ENCODE results near the gene ARMC9. TPM values are rescaled to one million over a fixed set of nuclear protein-coding genes. Genes with fewer than 3 reads are reported as not detected.

ARMC9 gene
- total RNA-seq, 1 experiment from 2014 or later: 3.3 TPM

DNA sequence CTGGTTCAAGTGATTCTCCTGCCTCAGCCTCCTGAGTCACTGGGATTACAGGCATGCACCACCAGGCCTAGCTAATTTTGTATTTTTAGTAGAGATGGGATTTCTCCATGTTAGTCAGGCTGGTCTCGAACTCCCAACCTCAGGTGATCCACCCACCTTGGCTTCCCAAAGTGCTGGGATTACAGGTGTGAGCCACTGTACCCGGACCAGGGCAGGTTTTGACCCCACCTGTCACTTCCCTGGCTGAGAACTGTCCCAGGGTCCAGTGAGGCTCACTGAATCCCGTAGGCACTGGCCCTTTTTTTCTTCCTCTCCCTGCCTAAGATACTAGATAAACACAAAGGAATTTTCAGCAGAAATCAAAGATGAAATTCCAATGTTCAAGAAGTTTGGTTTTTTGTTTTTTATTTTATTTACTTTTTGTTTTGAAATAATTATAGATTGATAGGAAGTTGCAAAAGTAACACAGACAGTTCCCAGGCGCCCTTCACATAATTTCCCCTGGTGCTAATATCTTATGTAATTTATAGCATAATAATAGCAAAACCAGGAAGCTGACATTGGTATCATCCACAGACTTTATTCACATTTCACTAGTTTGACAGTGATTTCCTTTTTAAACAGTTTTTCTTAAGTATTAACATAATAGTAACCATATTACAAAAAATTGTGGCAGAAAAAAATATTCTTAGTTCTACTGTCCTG lies 144.7 kb downstream of the ARMC9 start:
- Mint-ChIP-seq H3K27ac (ENCODE audit: unreplicated experiment) (no peak overlapping the region), H3K4me1 (ENCODE audit: low read depth, unreplicated experiment) (peaks cover 18% of the 10 kb centered on the region), H3K9me3 (ENCODE audit: unreplicated experiment) (no peaks in the 10 kb centered on the region), H3K27me3 (ENCODE audit: insufficient read depth, unreplicated experiment) (no peaks in the 10 kb centered on the region), H3K4me3 (ENCODE audit: unreplicated experiment) (no peak overlapping the region), H3K36me3 (ENCODE audit: insufficient read depth, unreplicated experiment) (peaks cover under 1% of the 10 kb centered on the region)
- Histone ChIP-seq H3K36me3 (ENCODE audit: control insufficient read depth, insufficient read depth, low read length) (no peaks in the 10 kb centered on the region), H3K4me3 (ENCODE audit: low read depth, low read length) (no peak overlapping the region), H3K4me1 (peaks cover 17% of the 10 kb centered on the region; the same call in 1 of the 2 replicates), H3K9me3 (no peaks in the 10 kb centered on the region), H3K27me3 (replicated peaks; ENCODE audit: control insufficient read depth, insufficient read depth, low read length) (no peaks in the 10 kb centered on the region)
- TF ChIP-seq, protein P1, sequence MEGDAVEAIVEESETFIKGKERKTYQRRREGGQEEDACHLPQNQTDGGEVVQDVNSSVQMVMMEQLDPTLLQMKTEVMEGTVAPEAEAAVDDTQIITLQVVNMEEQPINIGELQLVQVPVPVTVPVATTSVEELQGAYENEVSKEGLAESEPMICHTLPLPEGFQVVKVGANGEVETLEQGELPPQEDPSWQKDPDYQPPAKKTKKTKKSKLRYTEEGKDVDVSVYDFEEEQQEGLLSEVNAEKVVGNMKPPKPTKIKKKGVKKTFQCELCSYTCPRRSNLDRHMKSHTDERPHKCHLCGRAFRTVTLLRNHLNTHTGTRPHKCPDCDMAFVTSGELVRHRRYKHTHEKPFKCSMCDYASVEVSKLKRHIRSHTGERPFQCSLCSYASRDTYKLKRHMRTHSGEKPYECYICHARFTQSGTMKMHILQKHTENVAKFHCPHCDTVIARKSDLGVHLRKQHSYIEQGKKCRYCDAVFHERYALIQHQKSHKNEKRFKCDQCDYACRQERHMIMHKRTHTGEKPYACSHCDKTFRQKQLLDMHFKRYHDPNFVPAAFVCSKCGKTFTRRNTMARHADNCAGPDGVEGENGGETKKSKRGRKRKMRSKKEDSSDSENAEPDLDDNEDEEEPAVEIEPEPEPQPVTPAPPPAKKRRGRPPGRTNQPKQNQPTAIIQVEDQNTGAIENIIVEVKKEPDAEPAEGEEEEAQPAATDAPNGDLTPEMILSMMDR (IDR thresholded peaks at IDR 0.05; ENCODE audit: insufficient read depth in 1 of 2, low read depth in 1 of 2, low read length in 1 of 2, severe bottlenecking in 1 of 2, unreplicated experiment in 1 of 2): no peak
- CTCF ChIA-PET: no interaction called here
- no peak for DNase-seq
- BruUV-seq (replicated peaks): no TSS peak
- POLR2A ChIA-PET: no interaction called here
- intact Hi-C loops (cut with micrococcal nuclease; ENCODE audit: unreplicated experiment): no loop called here

- POLR2A ChIA-PET: no interaction called here
- TF ChIP-seq, protein P1 (IDR thresholded peaks at IDR 0.05; ENCODE audit: insufficient read depth in 1 of 2, low read depth in 1 of 2, low read length in 1 of 2, severe bottlenecking in 1 of 2, unreplicated experiment in 1 of 2): no peak
- Mint-ChIP-seq H3K36me3 (ENCODE audit: insufficient read depth, unreplicated experiment) (peaks cover 6% of the 10 kb centered on the region), H3K27me3 (ENCODE audit: insufficient read depth, unreplicated experiment) (no peaks in the 10 kb centered on the region), H3K4me1 (ENCODE audit: low read depth, unreplicated experiment) (peaks cover 24% of the 10 kb centered on the region), H3K9me3 (ENCODE audit: unreplicated experiment) (no peaks in the 10 kb centered on the region), H3K27ac (ENCODE audit: unreplicated experiment) (no peak overlapping the region), H3K4me3 (ENCODE audit: unreplicated experiment) (no peak overlapping the region)
- no peaks in the 10 kb centered on the region for H3K36me3 ChIP-seq (ENCODE audit: control insufficient read depth, insufficient read depth, low read length)
- no peak for DNase-seq
- CTCF ChIA-PET: no interaction called here
- no peak overlapping the region for H3K4me3 ChIP-seq (ENCODE audit: low read depth, low read length)
- H3K4me1 ChIP-seq: peaks cover 13% of the 10 kb centered on the region; the same call in 1 of the 2 replicates
- no peaks in the 10 kb centered on the region for H3K9me3 ChIP-seq
- no TSS peak for BruUV-seq (replicated peaks)
- intact Hi-C loops (cut with micrococcal nuclease; ENCODE audit: unreplicated experiment): no loop called here
- no peaks in the 10 kb centered on the region for H3K27me3 ChIP-seq (replicated peaks; ENCODE audit: control insufficient read depth, insufficient read depth, low read length)
Measured at GRCh38 chr2:231343988-231344387, 145.6 kb downstream of the ARMC9 start.

GRCh38 chr2:231344851-231345250 lies 146.4 kb downstream of the ARMC9 start:
- CTCF ChIA-PET: no interaction called here
- no peak for DNase-seq
- no TSS peak for BruUV-seq (replicated peaks)
- intact Hi-C loops (cut with micrococcal nuclease; ENCODE audit: unreplicated experiment): no loop called here
- POLR2A ChIA-PET: no interaction called here
- Mint-ChIP-seq H3K36me3 (ENCODE audit: insufficient read depth, unreplicated experiment) (peaks cover 6% of the 10 kb centered on the region), H3K4me3 (ENCODE audit: unreplicated experiment) (no peak overlapping the region), H3K27ac (ENCODE audit: unreplicated experiment) (no peak overlapping the region), H3K4me1 (ENCODE audit: low read depth, unreplicated experiment) (peaks cover 24% of the 10 kb centered on the region), H3K27me3 (ENCODE audit: insufficient read depth, unreplicated experiment) (no peaks in the 10 kb centered on the region), H3K9me3 (ENCODE audit: unreplicated experiment) (no peaks in the 10 kb centered on the region)
- peaks cover 12% of the 10 kb centered on the region; the same call in 1 of the 2 replicates for H3K4me1 ChIP-seq
- TF ChIP-seq, protein P1 (IDR thresholded peaks at IDR 0.05; ENCODE audit: insufficient read depth in 1 of 2, low read depth in 1 of 2, low read length in 1 of 2, severe bottlenecking in 1 of 2, unreplicated experiment in 1 of 2): no peak
- no peaks in the 10 kb centered on the region for H3K27me3 ChIP-seq (replicated peaks; ENCODE audit: control insufficient read depth, insufficient read depth, low read length)
- H3K9me3 ChIP-seq: no peaks in the 10 kb centered on the region
- no peaks in the 10 kb centered on the region for H3K36me3 ChIP-seq (ENCODE audit: control insufficient read depth, insufficient read depth, low read length)
- no peak overlapping the region for H3K4me3 ChIP-seq (ENCODE audit: low read depth, low read length)
